NCI-H446 treated with DMSO at 0.1 percent for 48 hours (cell line): ENCODE measurements around the gene ADAMTS13.

Experiments
- DNase-seq: peaks from one replicate; lab custom pipeline; 2025; lab: John Stamatoyannopoulos, UW

Gene ADAMTS13

GRCh38 chr9:133472277-133472645 is 50.1 kb downstream of the ADAMTS13 start:
- DNase-seq, result no peak

- DNase-seq, result no peak
Observed at GRCh38 chr9:133472753-133473378, 50.7 kb downstream of the ADAMTS13 start.

- no peak for DNase-seq
Observed at GRCh38 chr9:133473743-133474142, 51.6 kb downstream of the ADAMTS13 start.

GRCh38 chr9:133474215-133474614 is 52.0 kb downstream of the ADAMTS13 start:
- DNase-seq, result no peak

GRCh38 chr9:133474853-133475252 is 52.7 kb downstream of the ADAMTS13 start:
- DNase-seq, result no peak

GRCh38 chr9:133475292-133476012 is 53.3 kb downstream of the ADAMTS13 start:
- no peak for DNase-seq

GRCh38 chr9:133476036-133476931 is 54.1 kb downstream of the ADAMTS13 start:
- no peak for DNase-seq

- no peak for DNase-seq
Observed at GRCh38 chr9:133476941-133477340, 54.8 kb downstream of the ADAMTS13 start.

GRCh38 chr9:133477461-133477860 is 55.3 kb downstream of the ADAMTS13 start:
- DNase-seq, result no peak

- DNase-seq, result no peak
Observed at GRCh38 chr9:133477992-133478850, 56.1 kb downstream of the ADAMTS13 start.

GRCh38 chr9:133478851-133479711 is 56.9 kb downstream of the ADAMTS13 start, which contains the start of gene SLC2A6:
SLC2A6 (minus strand) TSS chr9:133479099; CDS start chr9:133479059, 40 bp downstream.
- peak; percentile 39 for DNase-seq

GRCh38 chr9:133483611-133484010 is 61.4 kb downstream of the ADAMTS13 start:
- DNase-seq, result no peak

- no peak for DNase-seq
Observed at GRCh38 chr9:133484671-133485437, 62.7 kb downstream of the ADAMTS13 start.

GRCh38 chr9:133485531-133486260 is 63.5 kb downstream of the ADAMTS13 start:
- no peak for DNase-seq

GRCh38 chr9:133487331-133487725 is 65.2 kb downstream of the ADAMTS13 start:
- DNase-seq, result no peak

GRCh38 chr9:133488686-133489252 is 66.6 kb downstream of the ADAMTS13 start:
- DNase-seq, result no peak

- DNase-seq, result no peak
Observed at GRCh38 chr9:133489253-133490190, 67.4 kb downstream of the ADAMTS13 start.

- no peak for DNase-seq
Observed at GRCh38 chr9:133490201-133490681, 68.1 kb downstream of the ADAMTS13 start.
